IMR-90 (cell line): ENCODE measurements around the gene ZNF641. TPM values are rescaled to one million over a fixed set of nuclear protein-coding genes. Genes with fewer than 3 reads are reported as not detected.

Experiments
- ATAC-seq: fragments of 200-7000 bp; cut with Tn5 transposase; 2 replicates; pipeline ENCODE4 v1.9.1; 2020; ENCODE audit warnings: low read depth, mild to moderate bottlenecking, moderate library complexity
- BruUV-seq: library from RNA; stranded (reverse); fragments of 400-500 nt; replicated peaks from 2 replicates; lab custom pipeline; 2021; lab: Mats Ljungman, UMichigan
- CTCF ChIA-PET: fragments of 300-600 bp; formaldehyde crosslinking; extraction: SDS; loops from one replicate; lab custom pipeline; 2021; ENCODE audit warnings: antibody characterized with exemption; lab: Yijun Ruan, JAX
- POLR2A ChIA-PET: fragments of 300-600 bp; sonication (Branson Sonifier 250); formaldehyde crosslinking; loops from one replicate; lab custom pipeline; 2022; ENCODE audit warnings: antibody characterized with exemption; ENCODE audit not compliant: unreplicated experiment; lab: Charles Lee
- DNase-seq: peaks from one replicate; pipeline ENCODE4 v3.0.0; 2013
- H2AFZ ChIP-seq: replicated peaks from 2 replicates; pipeline ENCODE3; 2013; ENCODE audit warnings: low read length, mild to moderate bottlenecking; ENCODE audit not compliant: poor library complexity
- H2AK5ac ChIP-seq: 2 replicates; pipeline ENCODE4 v1.6.1; 2013; ENCODE audit warnings: low read depth, low read length, inconsistent platforms
- H2AK9ac ChIP-seq: replicated peaks from 2 replicates; pipeline ENCODE3; 2013; ENCODE audit warnings: mild to moderate bottlenecking, low read depth, low read length, moderate library complexity; ENCODE audit not compliant: poor library complexity
- H2BK120ac ChIP-seq: 2 replicates; pipeline ENCODE4 v1.6.1; 2013; ENCODE audit warnings: low read depth, low read length, inconsistent platforms
- H2BK15ac ChIP-seq: 3 replicates; pipeline ENCODE4 v1.6.1; 2013; ENCODE audit warnings: low read depth, low read length, inconsistent platforms
- H2BK20ac ChIP-seq: 2 replicates; pipeline ENCODE4 v1.6.1; 2013; ENCODE audit warnings: low read depth, mild to moderate bottlenecking, inconsistent platforms, low read length, moderate library complexity
- H2BK5ac ChIP-seq: 2 replicates; pipeline ENCODE4 v1.6.1; 2013; ENCODE audit warnings: mild to moderate bottlenecking, low read depth, low read length, inconsistent platforms; ENCODE audit not compliant: poor library complexity, severe bottlenecking
- H3K14ac ChIP-seq: replicated peaks from 2 replicates; pipeline ENCODE4 v1.6.1; 2013; ENCODE audit warnings: low read depth, low read length, inconsistent platforms
- H3K18ac ChIP-seq: 2 replicates; pipeline ENCODE4 v1.6.1; 2013; ENCODE audit warnings: low read depth, low read length, control low read depth
- H3K23ac ChIP-seq: 2 replicates; pipeline ENCODE4 v1.6.1; 2013; ENCODE audit warnings: low read depth, low read length, inconsistent platforms
- H3K27ac ChIP-seq: 2 replicates; pipeline ENCODE4 v1.5.1; 2013; ENCODE audit warnings: mild to moderate bottlenecking, control low read depth, low read length; ENCODE audit not compliant: insufficient read depth
- H3K27me3 ChIP-seq: 2 replicates; pipeline ENCODE4 v1.6.1; 2013; ENCODE audit warnings: low read length; ENCODE audit not compliant: control insufficient read depth, insufficient read depth
- H3K36me3 ChIP-seq: 2 replicates; pipeline ENCODE4 v1.6.1; 2013; ENCODE audit warnings: low read length, mixed read lengths; ENCODE audit not compliant: control insufficient read depth, insufficient read depth
- H3K4ac ChIP-seq: 2 replicates; pipeline ENCODE4 v1.6.1; 2013; ENCODE audit warnings: low read depth, low read length, inconsistent platforms
- H3K4me1 ChIP-seq: 2 replicates; pipeline ENCODE4 v1.6.1; 2013; ENCODE audit warnings: low read length, mixed read lengths; ENCODE audit not compliant: control insufficient read depth, insufficient read depth
- H3K4me2 ChIP-seq: 2 replicates; pipeline ENCODE4 v1.6.1; 2013; ENCODE audit warnings: low read depth, mild to moderate bottlenecking, control low read depth, low read length, moderate library complexity
- H3K4me3 ChIP-seq: 2 replicates; pipeline ENCODE4 v1.5.1; 2013; ENCODE audit warnings: low read depth, mild to moderate bottlenecking, control low read depth, low read length, moderate library complexity; ENCODE audit not compliant: insufficient read depth
- H3K56ac ChIP-seq: 2 replicates; pipeline ENCODE4 v1.6.1; 2013; ENCODE audit warnings: low read length, inconsistent platforms; ENCODE audit not compliant: insufficient read depth; ENCODE audit errors: extremely low read depth
- H3K79me1 ChIP-seq, 2 experiments: 2 replicates each; pipeline ENCODE4 v1.6.1; 2013; ENCODE audit warnings: low read length in 2 of 2, inconsistent platforms in 1 of 2, low read depth in 1 of 2
- H3K9ac ChIP-seq: 2 replicates; pipeline ENCODE4 v1.6.1; 2013; ENCODE audit warnings: low read depth, low read length, control low read depth
- H3K9me1 ChIP-seq: 2 replicates; pipeline ENCODE4 v1.6.1; 2013; ENCODE audit warnings: low read length, inconsistent platforms; ENCODE audit not compliant: insufficient read depth
- H3K9me3 ChIP-seq: 2 replicates; pipeline ENCODE4 v1.6.1; 2013; ENCODE audit warnings: low read length; ENCODE audit not compliant: control insufficient read depth, insufficient read depth
- H4K20me1 ChIP-seq: 2 replicates; pipeline ENCODE4 v1.6.1; 2013; ENCODE audit warnings: low read length, inconsistent platforms; ENCODE audit not compliant: insufficient read depth
- H4K5ac ChIP-seq: 2 replicates; pipeline ENCODE4 v1.6.1; 2013; ENCODE audit warnings: mild to moderate bottlenecking, low read depth, low read length, control low read depth
- H4K8ac ChIP-seq, 2 experiments: 2 replicates each; pipeline ENCODE4 v1.6.1; 2013; ENCODE audit warnings: low read depth in 2 of 2, low read length in 2 of 2, control low read depth in 1 of 2, inconsistent platforms in 1 of 2
- H4K91ac ChIP-seq: 2 replicates; pipeline ENCODE4 v1.6.1; 2013; ENCODE audit warnings: low read depth, low read length, inconsistent platforms; ENCODE audit not compliant: insufficient read depth
- BHLHE40 ChIP-seq: fragments of 150-350 bp; IDR thresholded peaks from 2 replicates; pipeline ENCODE4 v1.6.1; 2016; ENCODE audit warnings: mild to moderate bottlenecking, low read depth, low read length
- CEBPB ChIP-seq: IDR thresholded peaks from 2 replicates; pipeline ENCODE4 v1.6.1; 2012; ENCODE audit warnings: low read depth, low read length, improper control_type of control experiment
- CHD1 ChIP-seq: IDR thresholded peaks from 2 replicates; pipeline ENCODE4 v1.6.1; 2012; ENCODE audit warnings: low read depth, low read length, improper control_type of control experiment
- CTCF ChIP-seq: conservative IDR thresholded peaks from 2 replicates; pipeline ENCODE4 v1.5.1; 2012; ENCODE audit warnings: mild to moderate bottlenecking, low read depth, low read length, improper control_type of control experiment
- FOS ChIP-seq: fragments of 150-350 bp; IDR thresholded peaks from 2 replicates; pipeline ENCODE4 v1.6.1; 2016; ENCODE audit warnings: low read depth, low read length
- MAFK ChIP-seq: IDR thresholded peaks from 2 replicates; pipeline ENCODE4 v1.6.1; 2012; ENCODE audit warnings: low read depth, low read length, improper control_type of control experiment
- MAZ ChIP-seq: IDR thresholded peaks from 2 replicates; pipeline ENCODE4 v1.6.1; 2012; ENCODE audit warnings: low read depth, mild to moderate bottlenecking, low read length, improper control_type of control experiment, moderate library complexity, borderline replicate concordance
- MXI1 ChIP-seq: IDR thresholded peaks from 2 replicates; pipeline ENCODE4 v1.6.1; 2012; ENCODE audit warnings: low read depth, mild to moderate bottlenecking, low read length, moderate library complexity, borderline replicate concordance
- NFE2L2 ChIP-seq: fragments of 150-350 bp; IDR thresholded peaks from 2 replicates; pipeline ENCODE4 v1.6.1; 2016; ENCODE audit warnings: low read depth, mild to moderate bottlenecking, low read length
- POLR2A ChIP-seq: IDR thresholded peaks from 2 replicates; pipeline ENCODE4 v1.6.1; 2012; ENCODE audit warnings: mild to moderate bottlenecking, low read depth, low read length
- RAD21 ChIP-seq: IDR thresholded peaks from 2 replicates; pipeline ENCODE4 v1.6.1; 2012; ENCODE audit warnings: low read length, improper control_type of control experiment
- RCOR1 ChIP-seq: IDR thresholded peaks from 2 replicates; pipeline ENCODE4 v1.6.1; 2012; ENCODE audit warnings: mild to moderate bottlenecking, low read length, improper control_type of control experiment; ENCODE audit not compliant: insufficient replicate concordance
- RFX5 ChIP-seq: IDR thresholded peaks from 2 replicates; pipeline ENCODE4 v1.8.0; 2012; ENCODE audit warnings: low read depth, mild to moderate bottlenecking, low read length, moderate library complexity
- SMC3 ChIP-seq: fragments of 150-350 bp; IDR thresholded peaks from 2 replicates; pipeline ENCODE4 v1.6.1; 2016; ENCODE audit warnings: low read depth, mild to moderate bottlenecking, antibody characterized with exemption, low read length, moderate library complexity
- USF2 ChIP-seq: fragments of 150-350 bp; IDR thresholded peaks from 2 replicates; pipeline ENCODE4 v1.6.1; 2017; ENCODE audit warnings: mild to moderate bottlenecking, antibody characterized with exemption, low read length, low read depth
- WGBS, 2 experiments: methylation state at CpG; one replicate each; pipeline versions ENCODE4 v1.1.5 to v1.1.7; 2013; ENCODE audit warnings: missing lambda C conversion rate in 2 of 2; ENCODE audit not compliant: insufficient read length in 1 of 2; ENCODE audit errors: extremely low coverage in 2 of 2; 5-methylcytosine and 5-hydroxymethylcytosine counted together
- dilution Hi-C: fragments of 300-500 bp; cut with HindIII; formaldehyde crosslinking; loops from one replicate; pipeline ENCODE4 v1.14.3; 2018; ENCODE audit warnings: low sequenced_read_pairs; ENCODE audit not compliant: unreplicated experiment
- in situ Hi-C: fragments of 300-500 bp; cut with MboI; formaldehyde crosslinking; loops from 3 replicates; pipeline ENCODE4 v1.14.3; 2019; ENCODE audit warnings: low sequenced_read_pairs, inconsistent platforms, mixed read lengths
- intact Hi-C: fragments of 100-400 bp; cut with micrococcal nuclease; formaldehyde crosslinking; loops from 2 replicates; pipeline ENCODE4 v1.10.0; 2022
- polyA plus RNA-seq, 3 experiments: library from polyadenylated mRNA; depleted of rRNA; stranded (reverse); fragments of >200 nt; gene quantifications; 2 replicates each; pipeline ENCODE4 v1.2.3, GENCODE V29; 2012; ENCODE audit warnings: low replicate concordance in 1 of 3
- total RNA-seq: library from RNA; depleted of rRNA; stranded (reverse); fragments of >200 nt; gene quantifications from 2 replicates; pipeline ENCODE4 v1.2.3, GENCODE V29; 2012
- TF ChIP-seq, protein P1 (sequence below): fragments of 150-350 bp; IDR thresholded peaks from 2 replicates; pipeline ENCODE4 v1.6.1; 2016; ENCODE audit warnings: low read depth, mild to moderate bottlenecking, low read length, moderate library complexity, borderline replicate concordance

The ZNF641 gene
- total and polyA plus RNA-seq, 2 of the 4 experiments (the other 2 are of a cell fraction) = 2.5 to 5.2 TPM

- no peak overlapping the region for H3K56ac ChIP-seq
- no peak overlapping the region for H3K14ac ChIP-seq
- no peaks in the 10 kb centered on the region for H3K4me1 ChIP-seq
- no peak overlapping the region for H2BK15ac ChIP-seq
- no peak overlapping the region for H2AK5ac ChIP-seq
- DNase-seq = no peak
- H3K23ac ChIP-seq = no peak overlapping the region
- no peaks in the 10 kb centered on the region for H3K9me1 ChIP-seq
- no peak overlapping the region for H2AK9ac ChIP-seq
- H2BK20ac ChIP-seq = no peak overlapping the region
- H3K79me1 ChIP-seq = no peaks in the 10 kb centered on the region
- TF ChIP-seq CHD1 = no peak
- no peak for TF ChIP-seq RCOR1
- TF ChIP-seq SMC3 = no peak
- TF ChIP-seq CEBPB = no peak
- TF ChIP-seq MAZ = no peak
- no peak for TF ChIP-seq BHLHE40
- TF ChIP-seq FOS = no peak
- TF ChIP-seq RFX5 = no peak
- TF ChIP-seq, protein P1, sequence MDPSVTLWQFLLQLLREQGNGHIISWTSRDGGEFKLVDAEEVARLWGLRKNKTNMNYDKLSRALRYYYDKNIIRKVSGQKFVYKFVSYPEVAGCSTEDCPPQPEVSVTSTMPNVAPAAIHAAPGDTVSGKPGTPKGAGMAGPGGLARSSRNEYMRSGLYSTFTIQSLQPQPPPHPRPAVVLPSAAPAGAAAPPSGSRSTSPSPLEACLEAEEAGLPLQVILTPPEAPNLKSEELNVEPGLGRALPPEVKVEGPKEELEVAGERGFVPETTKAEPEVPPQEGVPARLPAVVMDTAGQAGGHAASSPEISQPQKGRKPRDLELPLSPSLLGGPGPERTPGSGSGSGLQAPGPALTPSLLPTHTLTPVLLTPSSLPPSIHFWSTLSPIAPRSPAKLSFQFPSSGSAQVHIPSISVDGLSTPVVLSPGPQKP = no peak
- no peak for TF ChIP-seq MXI1
- TF ChIP-seq POLR2A = no peak
- TF ChIP-seq MAFK = no peak
- no peak for TF ChIP-seq USF2
- no peak for TF ChIP-seq CTCF
- no peak for TF ChIP-seq NFE2L2
- no peak for TF ChIP-seq RAD21
- no peak for ATAC-seq
- CTCF ChIA-PET = no interaction called here
- H3K18ac ChIP-seq = no peak overlapping the region
- in situ Hi-C loops (no loop called here), intact Hi-C loops (no loop called here), dilution Hi-C loops (no loop called here)
- 17% methylated on average over 1 of the region's 4 CpGs; no CpG with 5 or more reads in 1 of the 2 experiments for WGBS, 2 experiments
- H3K9ac ChIP-seq = no peak overlapping the region
- H3K4me2 ChIP-seq = no peak overlapping the region
- H4K91ac ChIP-seq = no peak overlapping the region
- H2BK120ac ChIP-seq = no peak overlapping the region
- no peak overlapping the region for H3K27ac ChIP-seq
- no TSS peak for BruUV-seq
- no peaks in the 10 kb centered on the region for H3K27me3 ChIP-seq
- H4K8ac ChIP-seq = no peak overlapping the region
- POLR2A ChIA-PET = no interaction called here
- H4K5ac ChIP-seq = no peak overlapping the region
- H2BK5ac ChIP-seq = no peak overlapping the region
- no peaks in the 10 kb centered on the region for H4K20me1 ChIP-seq
- H3K4me3 ChIP-seq = no peak overlapping the region
- no peak overlapping the region for H2AFZ ChIP-seq
- H3K9me3 ChIP-seq = no peaks in the 10 kb centered on the region
- no peaks in the 10 kb centered on the region for H3K36me3 ChIP-seq
- H3K4ac ChIP-seq = no peak overlapping the region
These were observed 14.2 kb downstream of the ZNF641 start for GRCh38 chr12:48336564-48336963.
